GM06990 (cell line): Measurements from ENCODE around the gene DCAF6.

ENCODE experiments used
- DNase-seq: peaks from one replicate; pipeline ENCODE4 v3.0.0-alpha.2; 2011; ENCODE audit not compliant: insufficient read length; ENCODE audit errors: extremely low read depth
- H3K27me3 ChIP-seq: replicated peaks from 2 replicates; pipeline ENCODE4 v1.6.0; 2011; ENCODE audit warnings: low read length; ENCODE audit not compliant: control insufficient read depth, insufficient read depth
- H3K36me3 ChIP-seq: 2 replicates; pipeline ENCODE4 v1.5.1; 2011; ENCODE audit warnings: low read length; ENCODE audit not compliant: control insufficient read depth, insufficient read depth
- H3K4me3 ChIP-seq: replicated peaks from 2 replicates; pipeline ENCODE4 v1.5.1; 2011; ENCODE audit warnings: low read depth, mild to moderate bottlenecking, control low read depth, low read length
- TF ChIP-seq, protein P1 (sequence below): IDR thresholded peaks from 2 replicates; pipeline ENCODE4 v1.5.1; 2011; ENCODE audit warnings: low read length, control low read depth, mild to moderate bottlenecking, inconsistent platforms; ENCODE audit not compliant: insufficient read depth, poor library complexity, severe bottlenecking

The DCAF6 gene

DNA sequence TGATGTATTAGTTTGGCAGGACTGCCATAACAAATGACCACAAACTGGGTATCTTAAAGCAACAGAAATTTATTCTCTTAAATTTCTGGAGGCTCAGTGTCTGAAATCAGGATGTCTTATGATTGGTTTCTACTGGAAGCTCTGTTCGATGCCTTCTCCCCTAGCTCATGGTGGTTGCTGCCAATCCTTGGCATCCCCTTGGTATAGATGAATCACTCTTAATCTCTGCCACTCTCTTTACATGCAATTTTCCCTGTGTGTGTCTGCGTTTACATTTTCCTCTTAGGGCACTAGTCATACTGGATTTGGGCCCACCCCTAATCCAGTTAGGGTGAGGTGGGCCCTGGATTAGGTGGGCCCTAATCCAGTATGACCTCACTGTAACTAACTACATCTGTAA is 55.1 kb downstream of the DCAF6 start:
- DNase-seq: no peak
- TF ChIP-seq, protein P1, sequence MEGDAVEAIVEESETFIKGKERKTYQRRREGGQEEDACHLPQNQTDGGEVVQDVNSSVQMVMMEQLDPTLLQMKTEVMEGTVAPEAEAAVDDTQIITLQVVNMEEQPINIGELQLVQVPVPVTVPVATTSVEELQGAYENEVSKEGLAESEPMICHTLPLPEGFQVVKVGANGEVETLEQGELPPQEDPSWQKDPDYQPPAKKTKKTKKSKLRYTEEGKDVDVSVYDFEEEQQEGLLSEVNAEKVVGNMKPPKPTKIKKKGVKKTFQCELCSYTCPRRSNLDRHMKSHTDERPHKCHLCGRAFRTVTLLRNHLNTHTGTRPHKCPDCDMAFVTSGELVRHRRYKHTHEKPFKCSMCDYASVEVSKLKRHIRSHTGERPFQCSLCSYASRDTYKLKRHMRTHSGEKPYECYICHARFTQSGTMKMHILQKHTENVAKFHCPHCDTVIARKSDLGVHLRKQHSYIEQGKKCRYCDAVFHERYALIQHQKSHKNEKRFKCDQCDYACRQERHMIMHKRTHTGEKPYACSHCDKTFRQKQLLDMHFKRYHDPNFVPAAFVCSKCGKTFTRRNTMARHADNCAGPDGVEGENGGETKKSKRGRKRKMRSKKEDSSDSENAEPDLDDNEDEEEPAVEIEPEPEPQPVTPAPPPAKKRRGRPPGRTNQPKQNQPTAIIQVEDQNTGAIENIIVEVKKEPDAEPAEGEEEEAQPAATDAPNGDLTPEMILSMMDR: no peak
- peaks cover 1% of the 10 kb centered on the region; the same call in 1 of the 2 replicates for H3K36me3 ChIP-seq
- H3K4me3 ChIP-seq: no peak overlapping the region
- H3K27me3 ChIP-seq: no peaks in the 10 kb centered on the region

DNA sequence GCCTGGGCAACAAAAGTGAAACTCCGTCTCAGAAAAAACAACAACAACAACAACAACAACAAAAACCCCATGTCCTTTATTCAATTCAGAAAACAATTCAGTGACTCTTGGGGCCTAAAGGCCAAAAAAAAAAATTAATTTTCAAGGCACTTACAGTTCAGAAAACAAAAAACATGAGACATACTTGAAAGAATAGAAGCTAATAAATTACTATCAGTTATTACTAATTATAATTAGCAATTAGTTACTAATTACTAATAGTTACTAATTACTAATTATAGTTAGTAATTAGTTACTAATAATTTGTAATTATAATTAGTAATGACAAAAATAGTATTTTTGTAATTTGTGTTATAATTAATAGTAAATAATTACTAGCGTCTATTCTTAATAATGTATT is 57.2 kb downstream of the DCAF6 start:
- DNase-seq: no peak
- TF ChIP-seq, protein P1: no peak
- H3K27me3 ChIP-seq: no peaks in the 10 kb centered on the region
- H3K4me3 ChIP-seq: no peak overlapping the region
- peaks cover 1% of the 10 kb centered on the region; the same call in 1 of the 2 replicates for H3K36me3 ChIP-seq

DNA sequence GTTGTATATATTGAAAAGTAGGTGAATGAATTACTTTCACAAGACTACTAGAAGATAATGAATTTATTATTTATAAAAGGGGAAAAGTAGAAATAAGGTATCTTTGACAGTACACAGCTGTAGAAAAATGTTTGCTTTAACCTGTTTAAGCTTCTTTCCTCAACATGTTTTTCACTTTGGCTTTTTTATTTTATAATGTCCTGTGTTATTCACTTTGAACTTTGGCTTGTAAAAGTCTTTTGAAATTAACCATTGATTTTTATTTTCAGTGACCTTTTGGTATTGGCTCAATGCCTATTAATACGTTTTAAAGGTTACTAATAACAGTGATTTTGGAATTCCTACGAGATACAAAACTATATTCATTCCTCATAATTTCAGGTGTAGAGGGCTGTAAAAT is 58.1 kb downstream of the DCAF6 start:
- no peak for DNase-seq
- TF ChIP-seq, protein P1: no peak
- Histone ChIP-seq H3K27me3 (no peaks in the 10 kb centered on the region), H3K36me3 (peaks cover 1% of the 10 kb centered on the region; the same call in 1 of the 2 replicates), H3K4me3 (no peak overlapping the region)

GRCh38 chr1:167995038-167995437 is 58.6 kb downstream of the DCAF6 start:
- no peak for DNase-seq
- TF ChIP-seq, protein P1: no peak
- Histone ChIP-seq H3K36me3 (peaks cover 1% of the 10 kb centered on the region; the same call in 1 of the 2 replicates), H3K27me3 (no peaks in the 10 kb centered on the region), H3K4me3 (no peak overlapping the region)

DNA sequence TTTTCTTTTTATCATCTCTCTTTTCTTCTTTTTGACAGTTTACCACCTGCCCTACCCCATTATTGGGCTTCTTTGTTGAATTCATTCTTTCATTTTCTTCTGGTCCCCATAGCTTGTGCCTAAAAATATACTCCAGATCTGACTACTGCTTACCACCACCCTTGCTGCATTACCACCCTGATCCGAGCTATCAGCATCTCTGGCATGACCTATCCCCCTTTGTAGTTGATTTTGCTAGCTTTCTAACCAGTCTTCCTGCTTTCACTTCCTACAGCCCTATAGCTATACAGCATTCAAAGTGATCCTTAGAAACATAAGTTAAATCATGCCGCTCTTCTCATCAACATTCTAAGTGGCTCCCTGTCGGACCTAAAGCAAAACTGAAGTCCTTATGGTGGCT is 59.8 kb downstream of the DCAF6 start:
- peaks cover 1% of the 10 kb centered on the region; the same call in 1 of the 2 replicates for H3K36me3 ChIP-seq
- peak; percentile 51 for DNase-seq
- no peaks in the 10 kb centered on the region for H3K27me3 ChIP-seq
- TF ChIP-seq, protein P1: no peak
- H3K4me3 ChIP-seq: no peak overlapping the region

- Histone ChIP-seq H3K36me3 (no peaks in the 10 kb centered on the region; the same call in 1 of the 2 replicates), H3K4me3 (no peak overlapping the region), H3K27me3 (no peaks in the 10 kb centered on the region)
- DNase-seq: no peak
- TF ChIP-seq, protein P1: no peak
These were observed 60.6 kb downstream of the DCAF6 start for GRCh38 chr1:167997037-167997575.
